Measurements from ENCODE around the gene GNGT2. TPM values are rescaled to one million over a fixed set of nuclear protein-coding genes. Genes with fewer than 3 reads are reported as not detected.

GNGT2 gene
- total and polyA plus RNA-seq, 2 experiments from 2014 or later: 0.42 to 1.5 TPM

DNA sequence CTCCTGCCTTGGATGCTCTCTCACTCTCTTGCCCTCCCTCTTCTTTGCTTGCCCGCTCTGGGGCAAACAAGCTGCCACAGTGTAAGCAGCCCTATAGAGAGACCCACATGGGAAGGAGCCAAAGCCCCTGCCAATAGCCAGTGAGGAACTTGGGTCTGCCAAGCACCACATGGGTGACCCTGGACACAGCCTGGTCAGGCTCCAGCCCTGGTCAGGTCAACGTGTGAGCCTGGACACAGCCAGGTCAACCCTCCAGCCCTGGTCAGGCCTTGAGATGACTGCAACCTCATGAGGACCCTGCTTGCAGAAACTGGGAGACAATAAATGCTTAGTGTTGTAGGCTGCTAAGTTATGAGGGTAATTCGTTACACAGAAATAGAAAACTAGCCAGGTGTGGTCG is 34.5 kb upstream of the GNGT2 start:
- no peak overlapping the region for H3K27ac Mint-ChIP-seq
- Histone ChIP-seq H3K79me2 (replicated peaks; ENCODE audit: insufficient read depth) (no peaks in the 10 kb centered on the region), H3K4me3 (no peak overlapping the region), H2AFZ (no peak overlapping the region), H3K27ac (ENCODE audit: low read depth) (no peak overlapping the region), H3K4me2 (no peak overlapping the region), H3K9me2 (ENCODE audit: insufficient read depth) (no peaks in the 10 kb centered on the region), H3F3A (replicated peaks; ENCODE audit: low read depth) (no peaks in the 10 kb centered on the region), H3K27me3 (ENCODE audit: insufficient read depth) (no peaks in the 10 kb centered on the region), H3K4me1 (ENCODE audit: insufficient read depth) (no peaks in the 10 kb centered on the region), H4K20me1 (replicated peaks; ENCODE audit: insufficient read depth) (no peaks in the 10 kb centered on the region), H3K36me3 (ENCODE audit: insufficient read depth) (no peaks in the 10 kb centered on the region)
- no peak for TF ChIP-seq ZNF114 (CRISPR knock-in tag; IDR thresholded peaks at IDR 0.05)
- TF ChIP-seq, protein P1, sequence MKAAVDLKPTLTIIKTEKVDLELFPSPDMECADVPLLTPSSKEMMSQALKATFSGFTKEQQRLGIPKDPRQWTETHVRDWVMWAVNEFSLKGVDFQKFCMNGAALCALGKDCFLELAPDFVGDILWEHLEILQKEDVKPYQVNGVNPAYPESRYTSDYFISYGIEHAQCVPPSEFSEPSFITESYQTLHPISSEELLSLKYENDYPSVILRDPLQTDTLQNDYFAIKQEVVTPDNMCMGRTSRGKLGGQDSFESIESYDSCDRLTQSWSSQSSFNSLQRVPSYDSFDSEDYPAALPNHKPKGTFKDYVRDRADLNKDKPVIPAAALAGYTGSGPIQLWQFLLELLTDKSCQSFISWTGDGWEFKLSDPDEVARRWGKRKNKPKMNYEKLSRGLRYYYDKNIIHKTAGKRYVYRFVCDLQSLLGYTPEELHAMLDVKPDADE (IDR thresholded peaks at IDR 0.05): no peak
- TF ChIP-seq, protein P2, sequence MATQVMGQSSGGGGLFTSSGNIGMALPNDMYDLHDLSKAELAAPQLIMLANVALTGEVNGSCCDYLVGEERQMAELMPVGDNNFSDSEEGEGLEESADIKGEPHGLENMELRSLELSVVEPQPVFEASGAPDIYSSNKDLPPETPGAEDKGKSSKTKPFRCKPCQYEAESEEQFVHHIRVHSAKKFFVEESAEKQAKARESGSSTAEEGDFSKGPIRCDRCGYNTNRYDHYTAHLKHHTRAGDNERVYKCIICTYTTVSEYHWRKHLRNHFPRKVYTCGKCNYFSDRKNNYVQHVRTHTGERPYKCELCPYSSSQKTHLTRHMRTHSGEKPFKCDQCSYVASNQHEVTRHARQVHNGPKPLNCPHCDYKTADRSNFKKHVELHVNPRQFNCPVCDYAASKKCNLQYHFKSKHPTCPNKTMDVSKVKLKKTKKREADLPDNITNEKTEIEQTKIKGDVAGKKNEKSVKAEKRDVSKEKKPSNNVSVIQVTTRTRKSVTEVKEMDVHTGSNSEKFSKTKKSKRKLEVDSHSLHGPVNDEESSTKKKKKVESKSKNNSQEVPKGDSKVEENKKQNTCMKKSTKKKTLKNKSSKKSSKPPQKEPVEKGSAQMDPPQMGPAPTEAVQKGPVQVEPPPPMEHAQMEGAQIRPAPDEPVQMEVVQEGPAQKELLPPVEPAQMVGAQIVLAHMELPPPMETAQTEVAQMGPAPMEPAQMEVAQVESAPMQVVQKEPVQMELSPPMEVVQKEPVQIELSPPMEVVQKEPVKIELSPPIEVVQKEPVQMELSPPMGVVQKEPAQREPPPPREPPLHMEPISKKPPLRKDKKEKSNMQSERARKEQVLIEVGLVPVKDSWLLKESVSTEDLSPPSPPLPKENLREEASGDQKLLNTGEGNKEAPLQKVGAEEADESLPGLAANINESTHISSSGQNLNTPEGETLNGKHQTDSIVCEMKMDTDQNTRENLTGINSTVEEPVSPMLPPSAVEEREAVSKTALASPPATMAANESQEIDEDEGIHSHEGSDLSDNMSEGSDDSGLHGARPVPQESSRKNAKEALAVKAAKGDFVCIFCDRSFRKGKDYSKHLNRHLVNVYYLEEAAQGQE (IDR thresholded peaks at IDR 0.05; ENCODE audit: unreplicated experiment): no peak
- TF ChIP-seq ZNF331 (CRISPR knock-in tag; IDR thresholded peaks at IDR 0.05; ENCODE audit: low read depth): no peak
- TF ChIP-seq, protein P3, sequence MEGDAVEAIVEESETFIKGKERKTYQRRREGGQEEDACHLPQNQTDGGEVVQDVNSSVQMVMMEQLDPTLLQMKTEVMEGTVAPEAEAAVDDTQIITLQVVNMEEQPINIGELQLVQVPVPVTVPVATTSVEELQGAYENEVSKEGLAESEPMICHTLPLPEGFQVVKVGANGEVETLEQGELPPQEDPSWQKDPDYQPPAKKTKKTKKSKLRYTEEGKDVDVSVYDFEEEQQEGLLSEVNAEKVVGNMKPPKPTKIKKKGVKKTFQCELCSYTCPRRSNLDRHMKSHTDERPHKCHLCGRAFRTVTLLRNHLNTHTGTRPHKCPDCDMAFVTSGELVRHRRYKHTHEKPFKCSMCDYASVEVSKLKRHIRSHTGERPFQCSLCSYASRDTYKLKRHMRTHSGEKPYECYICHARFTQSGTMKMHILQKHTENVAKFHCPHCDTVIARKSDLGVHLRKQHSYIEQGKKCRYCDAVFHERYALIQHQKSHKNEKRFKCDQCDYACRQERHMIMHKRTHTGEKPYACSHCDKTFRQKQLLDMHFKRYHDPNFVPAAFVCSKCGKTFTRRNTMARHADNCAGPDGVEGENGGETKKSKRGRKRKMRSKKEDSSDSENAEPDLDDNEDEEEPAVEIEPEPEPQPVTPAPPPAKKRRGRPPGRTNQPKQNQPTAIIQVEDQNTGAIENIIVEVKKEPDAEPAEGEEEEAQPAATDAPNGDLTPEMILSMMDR (conservative IDR thresholded peaks at IDR 0.05; ENCODE audit: low read depth in 2 of 2): no peak
- no peak for TF ChIP-seq STAT1 (IDR thresholded peaks at IDR 0.05; ENCODE audit: unreplicated experiment)
- TF ChIP-seq NANOG (IDR thresholded peaks at IDR 0.05; ENCODE audit: borderline replicate concordance): no peak
- TF ChIP-seq JUNB (IDR thresholded peaks at IDR 0.05; ENCODE audit: unreplicated experiment): no peak
- TF ChIP-seq POLR2AphosphoS5 (IDR thresholded peaks at IDR 0.05; ENCODE audit: low read depth): no peak
- no peak for TF ChIP-seq EZH2phosphoT487 (IDR thresholded peaks at IDR 0.05; ENCODE audit: unreplicated experiment)
- no peak for TF ChIP-seq EZH2 (IDR thresholded peaks at IDR 0.05; ENCODE audit: low read depth, unreplicated experiment)
- no peak for TF ChIP-seq CREB1 (CRISPR knock-in tag; IDR thresholded peaks at IDR 0.05; ENCODE audit: low read depth)
- H3K36me3 Mint-ChIP-seq (ENCODE audit: low read depth): no peaks in the 10 kb centered on the region
- peaks cover 3% of the 10 kb centered on the region for H3K27me3 Mint-ChIP-seq (ENCODE audit: insufficient read depth, low read depth, poor library complexity)
- DNase-seq (ENCODE audit: low spot score) (no peak), ATAC-seq (no peak)
- no peaks in the 10 kb centered on the region for H3K4me1 Mint-ChIP-seq
- no peaks in the 10 kb centered on the region for H3K9me3 Mint-ChIP-seq
- H3K4me3 Mint-ChIP-seq: no peak overlapping the region

Data from GM23338 (cell line).